CD14-positive monocyte (primary cell): Measurements from ENCODE around the gene ZCCHC14. TPM values are rescaled to one million over a fixed set of nuclear protein-coding genes. Genes with fewer than 3 reads are reported as not detected.

ENCODE experiments used
- DNase-seq, 3 donors: peaks; one replicate each; pipeline ENCODE4 v3.0.0-alpha.2; 2011 to 2022
- H2AFZ ChIP-seq: 2 replicates; pipeline ENCODE4 v1.6.0; 2012; ENCODE audit warnings: mild to moderate bottlenecking, low read depth, low read length, inconsistent platforms; ENCODE audit not compliant: insufficient read depth, poor library complexity, severe bottlenecking
- H3K27ac ChIP-seq, 2 donors: 1 replicate in 1 of 2; 2 replicates in 1 of 2; pipeline ENCODE4 v1.5.1; 2012 to 2013; ENCODE audit warnings: low read length in 2 of 2, control low read depth in 1 of 2, inconsistent platforms in 1 of 2, low read depth in 1 of 2, mild to moderate bottlenecking in 1 of 2
- H3K27me3 ChIP-seq, 2 donors: one replicate each; pipeline versions ENCODE4 v1.6.0 to v1.6.1; 2011 to 2013; ENCODE audit warnings: low read length in 2 of 2; ENCODE audit not compliant: control insufficient read depth in 2 of 2, insufficient read depth in 2 of 2
- H3K36me3 ChIP-seq, 2 donors: replicated peaks in 1 of 2; 1 replicate in 1 of 2; 2 replicates in 1 of 2; pipeline versions ENCODE4 v1.5.1 to v1.6.1; 2012 to 2013; ENCODE audit warnings: low read length in 2 of 2, control low read depth in 1 of 2, inconsistent platforms in 1 of 2, mild to moderate bottlenecking in 1 of 2; ENCODE audit not compliant: insufficient read depth in 2 of 2, control insufficient read depth in 1 of 2
- H3K4me1 ChIP-seq, 2 donors: 1 replicate in 1 of 2; 2 replicates in 1 of 2; pipeline versions ENCODE4 v1.5.1 to v1.6.1; 2012 to 2013; ENCODE audit warnings: low read length in 2 of 2, control low read depth in 1 of 2, inconsistent platforms in 1 of 2, mild to moderate bottlenecking in 1 of 2, moderate library complexity in 1 of 2; ENCODE audit not compliant: insufficient read depth in 2 of 2, control insufficient read depth in 1 of 2
- H3K4me2 ChIP-seq: replicated peaks from 2 replicates; pipeline ENCODE3; 2012; ENCODE audit warnings: low read length, moderate library complexity, mild to moderate bottlenecking; ENCODE audit not compliant: poor library complexity, severe bottlenecking; ENCODE audit errors: extremely low read depth
- H3K4me3 ChIP-seq, 3 experiments: fragments of 200-600 bp in 1 of 3; sonication (generic) in 1 of 3; replicated peaks in 1 of 3; 1 replicate in 2 of 3; 2 replicates in 1 of 3; pipeline ENCODE4 v1.5.1; 2011 to 2013; ENCODE audit warnings: low read length in 3 of 3, mild to moderate bottlenecking in 3 of 3, control low read depth in 2 of 3, low read depth in 2 of 3, inconsistent platforms in 1 of 3, moderate library complexity in 1 of 3
- H3K79me2 ChIP-seq: 2 replicates; pipeline ENCODE4 v1.6.0; 2012; ENCODE audit warnings: mild to moderate bottlenecking, control low read depth, inconsistent platforms, low read length, moderate library complexity; ENCODE audit not compliant: insufficient read depth
- H3K9ac ChIP-seq: 2 replicates; pipeline ENCODE4 v1.6.0; 2017; ENCODE audit warnings: low read length, mild to moderate bottlenecking; ENCODE audit not compliant: insufficient read depth, poor library complexity, severe bottlenecking
- H3K9me3 ChIP-seq, 2 donors: replicated peaks in 1 of 2; 1 replicate in 1 of 2; 2 replicates in 1 of 2; pipeline versions ENCODE4 v1.5.1 to v1.6.1; 2012 to 2013; ENCODE audit warnings: low read length in 2 of 2, control low read depth in 1 of 2; ENCODE audit not compliant: control insufficient read depth in 1 of 2, insufficient read depth in 1 of 2
- H4K20me1 ChIP-seq: 2 replicates; pipeline ENCODE4 v1.6.0; 2012; ENCODE audit warnings: mild to moderate bottlenecking, low read length, control low read depth, moderate library complexity; ENCODE audit not compliant: insufficient read depth
- H3K27ac Mint-ChIP-seq, 7 donors: one replicate each; pipeline ENCODE4 v1.8.0; 2020; ENCODE audit warnings: mild to moderate bottlenecking in 7 of 7, mixed read lengths in 7 of 7, moderate library complexity in 6 of 7, inconsistent platforms in 2 of 7
- H3K27me3 Mint-ChIP-seq, 3 donors: one replicate each; pipeline ENCODE4 v1.8.0; 2021 to 2022; ENCODE audit warnings: low read depth in 3 of 3, mild to moderate bottlenecking in 3 of 3, mixed read lengths in 3 of 3, moderate library complexity in 3 of 3, inconsistent platforms in 1 of 3
- H3K36me3 Mint-ChIP-seq, 2 donors: one replicate each; pipeline ENCODE4 v1.8.0; 2020; ENCODE audit warnings: mixed read lengths in 2 of 2, inconsistent platforms in 1 of 2, mild to moderate bottlenecking in 1 of 2
- H3K4me1 Mint-ChIP-seq: one replicate; pipeline ENCODE4 v1.8.0; 2020; ENCODE audit warnings: mild to moderate bottlenecking, mixed read lengths
- H3K4me3 Mint-ChIP-seq, 2 donors: one replicate each; pipeline ENCODE4 v1.8.0; 2020; ENCODE audit warnings: mild to moderate bottlenecking in 2 of 2, mixed read lengths in 2 of 2, moderate library complexity in 1 of 2
- H3K9me3 Mint-ChIP-seq, 7 donors: one replicate each; pipeline ENCODE4 v1.8.0; 2020 to 2022; ENCODE audit warnings: mixed read lengths in 7 of 7, mild to moderate bottlenecking in 6 of 7, moderate library complexity in 6 of 7, inconsistent platforms in 2 of 7
- WGBS: methylation state at CpG from one replicate; pipeline ENCODE4 v1.1.5; 2013; ENCODE audit warnings: missing lambda C conversion rate; ENCODE audit not compliant: insufficient coverage; 5-methylcytosine and 5-hydroxymethylcytosine counted together
- intact Hi-C, 2 donors: fragments of 100-400 bp; cut with micrococcal nuclease; formaldehyde crosslinking; loops; one replicate each; pipeline versions ENCODE4 v1.15.0 to v1.15.1; 2023
- polyA plus RNA-seq, 3 donors: library from polyadenylated mRNA; depleted of rRNA in 1 of 3; unstranded in 2 of 3; stranded (reverse) in 1 of 3; fragments of 300-500 nt in 2 of 3; fragments of >200 nt in 1 of 3; fragmentation: Illumina TruSeq in 2 of 3; gene quantifications; 1 replicate in 2 of 3; 2 replicates in 1 of 3; pipeline ENCODE4 v1.2.3, GENCODE V29; 2012 to 2021
- TF ChIP-seq, protein P1 (sequence below): fragments of 200-600 bp; IDR thresholded peaks from one replicate; pipeline ENCODE4 v1.8.0; 2022; ENCODE audit warnings: antibody characterized with exemption, mild to moderate bottlenecking

ZCCHC14 gene
- polyA plus RNA-seq, 3 donors, result 0.11 to 4.0 (median 0.22) TPM

DNA sequence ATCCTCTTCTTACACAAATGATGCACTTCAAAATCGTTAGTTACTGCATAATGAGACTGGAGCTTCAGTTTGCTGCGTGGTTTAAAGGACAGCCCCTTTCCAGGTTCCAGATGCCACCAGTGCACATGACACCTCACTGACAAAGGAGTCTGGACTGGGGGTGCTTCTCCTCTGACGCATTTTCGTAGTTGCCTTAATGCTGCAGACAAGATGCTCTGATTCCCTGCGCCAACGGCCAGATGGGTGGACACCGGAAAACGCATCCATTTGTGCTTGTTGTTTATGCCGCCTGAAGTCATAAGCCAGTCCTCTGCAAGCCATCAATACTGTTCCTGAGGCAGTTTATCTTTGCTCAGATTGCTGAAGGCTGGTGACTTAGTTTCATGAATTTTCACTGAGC is 125.3 kb downstream of the ZCCHC14 start:
- intact Hi-C loops, result no loop called here
- peaks cover 88 to 95% (median 89%) of the 10 kb centered on the region in 3 donors for H3K27me3 Mint-ChIP-seq
- peaks cover 25% of the 10 kb centered on the region for H3K4me1 Mint-ChIP-seq
- Histone ChIP-seq H3K9ac (no peak overlapping the region), H3K4me2 (no peak overlapping the region), H3K27me3 (peaks cover 61 to 88% of the 10 kb centered on the region in 2 donors), H4K20me1 (peaks cover 93% of the 10 kb centered on the region), H3K36me3 (peaks cover 0 to 4% of the 10 kb centered on the region in 2 donors), H3K27ac (no peak overlapping the region), H2AFZ (no peak overlapping the region), H3K4me3 (no peak overlapping the region), H3K79me2 (no peaks in the 10 kb centered on the region), H3K9me3 (peaks cover 0 to 14% of the 10 kb centered on the region in 2 donors), H3K4me1 (peaks cover 13 to 18% of the 10 kb centered on the region in 2 donors)
- H3K27ac Mint-ChIP-seq, result no peak overlapping the region
- H3K9me3 Mint-ChIP-seq, result peaks cover 0 to 29% (median 5%) of the 10 kb centered on the region in 7 donors
- TF ChIP-seq, protein P1, sequence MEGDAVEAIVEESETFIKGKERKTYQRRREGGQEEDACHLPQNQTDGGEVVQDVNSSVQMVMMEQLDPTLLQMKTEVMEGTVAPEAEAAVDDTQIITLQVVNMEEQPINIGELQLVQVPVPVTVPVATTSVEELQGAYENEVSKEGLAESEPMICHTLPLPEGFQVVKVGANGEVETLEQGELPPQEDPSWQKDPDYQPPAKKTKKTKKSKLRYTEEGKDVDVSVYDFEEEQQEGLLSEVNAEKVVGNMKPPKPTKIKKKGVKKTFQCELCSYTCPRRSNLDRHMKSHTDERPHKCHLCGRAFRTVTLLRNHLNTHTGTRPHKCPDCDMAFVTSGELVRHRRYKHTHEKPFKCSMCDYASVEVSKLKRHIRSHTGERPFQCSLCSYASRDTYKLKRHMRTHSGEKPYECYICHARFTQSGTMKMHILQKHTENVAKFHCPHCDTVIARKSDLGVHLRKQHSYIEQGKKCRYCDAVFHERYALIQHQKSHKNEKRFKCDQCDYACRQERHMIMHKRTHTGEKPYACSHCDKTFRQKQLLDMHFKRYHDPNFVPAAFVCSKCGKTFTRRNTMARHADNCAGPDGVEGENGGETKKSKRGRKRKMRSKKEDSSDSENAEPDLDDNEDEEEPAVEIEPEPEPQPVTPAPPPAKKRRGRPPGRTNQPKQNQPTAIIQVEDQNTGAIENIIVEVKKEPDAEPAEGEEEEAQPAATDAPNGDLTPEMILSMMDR, result no peak
- H3K4me3 Mint-ChIP-seq, result peak overlapping the region in 1 of 2 donors; percentile 82
- H3K36me3 Mint-ChIP-seq, result peaks cover 38 to 48% of the 10 kb centered on the region in 2 donors
- no peak for DNase-seq
- WGBS, result 91% methylated on average over 9 of the region's 9 CpGs

DNA sequence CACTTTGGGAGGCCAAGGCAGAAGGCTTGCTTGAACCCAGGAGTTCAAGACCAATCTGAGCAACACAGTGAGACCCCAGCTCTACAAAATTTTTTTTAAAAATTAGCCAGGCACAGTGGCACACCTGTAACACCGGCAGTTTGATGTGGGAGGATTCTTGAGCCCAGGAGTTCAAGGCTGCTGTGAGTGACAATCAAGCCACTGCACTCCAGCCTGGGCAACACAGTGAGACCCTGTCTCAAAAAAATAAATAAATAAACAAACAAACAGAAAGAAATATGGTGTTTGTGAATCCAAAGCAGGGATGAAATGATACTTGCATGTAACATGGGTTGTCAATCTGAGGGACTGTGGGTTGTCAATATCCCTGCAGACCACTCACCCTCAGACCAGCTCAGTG is 125.9 kb downstream of the ZCCHC14 start:
- Histone ChIP-seq H3K36me3 (peaks cover 0 to 4% of the 10 kb centered on the region in 2 donors), H2AFZ (no peak overlapping the region), H3K9me3 (peaks cover 0 to 14% of the 10 kb centered on the region in 2 donors), H3K27me3 (peaks cover 55 to 82% of the 10 kb centered on the region in 2 donors), H3K4me3 (no peak overlapping the region), H3K79me2 (no peaks in the 10 kb centered on the region), H3K27ac (no peak overlapping the region), H4K20me1 (peaks cover 87% of the 10 kb centered on the region), H3K9ac (no peak overlapping the region), H3K4me2 (no peak overlapping the region), H3K4me1 (peaks cover 13 to 18% of the 10 kb centered on the region in 2 donors)
- peaks cover 0 to 29% (median 6%) of the 10 kb centered on the region in 7 donors for H3K9me3 Mint-ChIP-seq
- H3K36me3 Mint-ChIP-seq, result peaks cover 42 to 49% of the 10 kb centered on the region in 2 donors
- WGBS, result no CpG with 5 or more reads among the region's 1 CpG
- intact Hi-C loops, result no loop called here
- TF ChIP-seq, protein P1, result no peak
- no peak for DNase-seq
- H3K27me3 Mint-ChIP-seq, result peaks cover 83 to 92% (median 86%) of the 10 kb centered on the region in 3 donors
- peak overlapping the region in 1 of 2 donors; percentile 82 for H3K4me3 Mint-ChIP-seq
- H3K27ac Mint-ChIP-seq, result no peak overlapping the region
- H3K4me1 Mint-ChIP-seq, result peaks cover 25% of the 10 kb centered on the region
